CD14-positive monocyte (primary cell): Measurements from ENCODE around the gene ACSS1. TPM values are rescaled to one million over a fixed set of nuclear protein-coding genes. Genes with fewer than 3 reads are reported as not detected.

Experiments used
- DNase-seq, 3 donors: peaks; one replicate each; pipeline ENCODE4 v3.0.0-alpha.2; 2011 to 2022
- H2AFZ ChIP-seq: 2 replicates; pipeline ENCODE4 v1.6.0; 2012; ENCODE audit warnings: mild to moderate bottlenecking, low read depth, low read length, inconsistent platforms; ENCODE audit not compliant: insufficient read depth, poor library complexity, severe bottlenecking
- H3K27ac ChIP-seq, 2 donors: 1 replicate in 1 of 2; 2 replicates in 1 of 2; pipeline ENCODE4 v1.5.1; 2012 to 2013; ENCODE audit warnings: low read length in 2 of 2, control low read depth in 1 of 2, inconsistent platforms in 1 of 2, low read depth in 1 of 2, mild to moderate bottlenecking in 1 of 2
- H3K27me3 ChIP-seq, 2 donors: one replicate each; pipeline versions ENCODE4 v1.6.0 to v1.6.1; 2011 to 2013; ENCODE audit warnings: low read length in 2 of 2; ENCODE audit not compliant: control insufficient read depth in 2 of 2, insufficient read depth in 2 of 2
- H3K36me3 ChIP-seq, 2 donors: replicated peaks in 1 of 2; 1 replicate in 1 of 2; 2 replicates in 1 of 2; pipeline versions ENCODE4 v1.5.1 to v1.6.1; 2012 to 2013; ENCODE audit warnings: low read length in 2 of 2, control low read depth in 1 of 2, inconsistent platforms in 1 of 2, mild to moderate bottlenecking in 1 of 2; ENCODE audit not compliant: insufficient read depth in 2 of 2, control insufficient read depth in 1 of 2
- H3K4me1 ChIP-seq, 2 donors: 1 replicate in 1 of 2; 2 replicates in 1 of 2; pipeline versions ENCODE4 v1.5.1 to v1.6.1; 2012 to 2013; ENCODE audit warnings: low read length in 2 of 2, control low read depth in 1 of 2, inconsistent platforms in 1 of 2, mild to moderate bottlenecking in 1 of 2, moderate library complexity in 1 of 2; ENCODE audit not compliant: insufficient read depth in 2 of 2, control insufficient read depth in 1 of 2
- H3K4me2 ChIP-seq: replicated peaks from 2 replicates; pipeline ENCODE3; 2012; ENCODE audit warnings: low read length, moderate library complexity, mild to moderate bottlenecking; ENCODE audit not compliant: poor library complexity, severe bottlenecking; ENCODE audit errors: extremely low read depth
- H3K4me3 ChIP-seq, 3 experiments: fragments of 200-600 bp in 1 of 3; sonication (generic) in 1 of 3; replicated peaks in 1 of 3; 1 replicate in 2 of 3; 2 replicates in 1 of 3; pipeline ENCODE4 v1.5.1; 2011 to 2013; ENCODE audit warnings: low read length in 3 of 3, mild to moderate bottlenecking in 3 of 3, control low read depth in 2 of 3, low read depth in 2 of 3, inconsistent platforms in 1 of 3, moderate library complexity in 1 of 3
- H3K79me2 ChIP-seq: 2 replicates; pipeline ENCODE4 v1.6.0; 2012; ENCODE audit warnings: mild to moderate bottlenecking, control low read depth, inconsistent platforms, low read length, moderate library complexity; ENCODE audit not compliant: insufficient read depth
- H3K9ac ChIP-seq: 2 replicates; pipeline ENCODE4 v1.6.0; 2017; ENCODE audit warnings: low read length, mild to moderate bottlenecking; ENCODE audit not compliant: insufficient read depth, poor library complexity, severe bottlenecking
- H3K9me3 ChIP-seq, 2 donors: replicated peaks in 1 of 2; 1 replicate in 1 of 2; 2 replicates in 1 of 2; pipeline versions ENCODE4 v1.5.1 to v1.6.1; 2012 to 2013; ENCODE audit warnings: low read length in 2 of 2, control low read depth in 1 of 2; ENCODE audit not compliant: control insufficient read depth in 1 of 2, insufficient read depth in 1 of 2
- H4K20me1 ChIP-seq: 2 replicates; pipeline ENCODE4 v1.6.0; 2012; ENCODE audit warnings: mild to moderate bottlenecking, low read length, control low read depth, moderate library complexity; ENCODE audit not compliant: insufficient read depth
- H3K27ac Mint-ChIP-seq, 7 donors: one replicate each; pipeline ENCODE4 v1.8.0; 2020; ENCODE audit warnings: mild to moderate bottlenecking in 7 of 7, mixed read lengths in 7 of 7, moderate library complexity in 6 of 7, inconsistent platforms in 2 of 7
- H3K27me3 Mint-ChIP-seq, 3 donors: one replicate each; pipeline ENCODE4 v1.8.0; 2021 to 2022; ENCODE audit warnings: low read depth in 3 of 3, mild to moderate bottlenecking in 3 of 3, mixed read lengths in 3 of 3, moderate library complexity in 3 of 3, inconsistent platforms in 1 of 3
- H3K36me3 Mint-ChIP-seq, 2 donors: one replicate each; pipeline ENCODE4 v1.8.0; 2020; ENCODE audit warnings: mixed read lengths in 2 of 2, inconsistent platforms in 1 of 2, mild to moderate bottlenecking in 1 of 2
- H3K4me1 Mint-ChIP-seq: one replicate; pipeline ENCODE4 v1.8.0; 2020; ENCODE audit warnings: mild to moderate bottlenecking, mixed read lengths
- H3K4me3 Mint-ChIP-seq, 2 donors: one replicate each; pipeline ENCODE4 v1.8.0; 2020; ENCODE audit warnings: mild to moderate bottlenecking in 2 of 2, mixed read lengths in 2 of 2, moderate library complexity in 1 of 2
- H3K9me3 Mint-ChIP-seq, 7 donors: one replicate each; pipeline ENCODE4 v1.8.0; 2020 to 2022; ENCODE audit warnings: mixed read lengths in 7 of 7, mild to moderate bottlenecking in 6 of 7, moderate library complexity in 6 of 7, inconsistent platforms in 2 of 7
- WGBS: methylation state at CpG from one replicate; pipeline ENCODE4 v1.1.5; 2013; ENCODE audit warnings: missing lambda C conversion rate; ENCODE audit not compliant: insufficient coverage; 5-methylcytosine and 5-hydroxymethylcytosine counted together
- intact Hi-C, 2 donors: fragments of 100-400 bp; cut with micrococcal nuclease; formaldehyde crosslinking; loops; one replicate each; pipeline versions ENCODE4 v1.15.0 to v1.15.1; 2023
- polyA plus RNA-seq, 3 donors: library from polyadenylated mRNA; depleted of rRNA in 1 of 3; unstranded in 2 of 3; stranded (reverse) in 1 of 3; fragments of 300-500 nt in 2 of 3; fragments of >200 nt in 1 of 3; fragmentation: Illumina TruSeq in 2 of 3; gene quantifications; 1 replicate in 2 of 3; 2 replicates in 1 of 3; pipeline ENCODE4 v1.2.3, GENCODE V29; 2012 to 2021
- TF ChIP-seq, protein P1 (sequence below): fragments of 200-600 bp; IDR thresholded peaks from one replicate; pipeline ENCODE4 v1.8.0; 2022; ENCODE audit warnings: antibody characterized with exemption, mild to moderate bottlenecking

Gene ACSS1
- polyA plus RNA-seq, 3 donors: 26.6 to 32.0 (median 27.6) TPM

DNA sequence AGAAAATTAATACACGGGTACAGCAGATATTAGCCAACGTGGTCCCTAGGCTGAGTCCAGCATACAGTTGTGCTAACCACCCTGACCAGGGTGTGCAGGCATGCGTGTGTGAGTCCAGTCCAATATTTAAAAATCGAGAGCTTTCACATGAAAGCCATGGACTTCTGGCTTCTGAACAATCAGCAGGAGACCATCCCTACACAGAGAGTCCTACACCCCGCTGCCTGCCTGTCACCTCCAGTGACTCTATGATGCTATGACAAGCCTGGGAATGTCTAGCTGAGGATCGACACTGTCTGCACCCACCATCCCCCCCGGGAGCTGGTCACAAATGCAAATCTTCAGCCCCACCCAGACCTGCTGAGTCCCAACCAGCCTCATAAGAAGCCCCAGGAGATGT is 7.9 kb downstream of the ACSS1 start:
- TF ChIP-seq, protein P1, sequence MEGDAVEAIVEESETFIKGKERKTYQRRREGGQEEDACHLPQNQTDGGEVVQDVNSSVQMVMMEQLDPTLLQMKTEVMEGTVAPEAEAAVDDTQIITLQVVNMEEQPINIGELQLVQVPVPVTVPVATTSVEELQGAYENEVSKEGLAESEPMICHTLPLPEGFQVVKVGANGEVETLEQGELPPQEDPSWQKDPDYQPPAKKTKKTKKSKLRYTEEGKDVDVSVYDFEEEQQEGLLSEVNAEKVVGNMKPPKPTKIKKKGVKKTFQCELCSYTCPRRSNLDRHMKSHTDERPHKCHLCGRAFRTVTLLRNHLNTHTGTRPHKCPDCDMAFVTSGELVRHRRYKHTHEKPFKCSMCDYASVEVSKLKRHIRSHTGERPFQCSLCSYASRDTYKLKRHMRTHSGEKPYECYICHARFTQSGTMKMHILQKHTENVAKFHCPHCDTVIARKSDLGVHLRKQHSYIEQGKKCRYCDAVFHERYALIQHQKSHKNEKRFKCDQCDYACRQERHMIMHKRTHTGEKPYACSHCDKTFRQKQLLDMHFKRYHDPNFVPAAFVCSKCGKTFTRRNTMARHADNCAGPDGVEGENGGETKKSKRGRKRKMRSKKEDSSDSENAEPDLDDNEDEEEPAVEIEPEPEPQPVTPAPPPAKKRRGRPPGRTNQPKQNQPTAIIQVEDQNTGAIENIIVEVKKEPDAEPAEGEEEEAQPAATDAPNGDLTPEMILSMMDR: no peak
- Histone ChIP-seq H3K36me3 (peaks cover 24 to 33% of the 10 kb centered on the region in 2 donors), H3K4me2 (no peak overlapping the region), H4K20me1 (peaks cover 40% of the 10 kb centered on the region), H3K27ac (no peak overlapping the region), H3K4me1 (peaks cover 17 to 18% of the 10 kb centered on the region in 2 donors), H3K9ac (no peak overlapping the region), H3K79me2 (peaks cover 38% of the 10 kb centered on the region), H3K4me3 (no peak overlapping the region), H3K27me3 (no peaks in the 10 kb centered on the region), H3K9me3 (no peaks in the 10 kb centered on the region), H2AFZ (no peak overlapping the region)
- Mint-ChIP-seq H3K4me3 (no peak overlapping the region), H3K27ac (no peak overlapping the region), H3K27me3 (no peaks in the 10 kb centered on the region), H3K9me3 (no peaks in the 10 kb centered on the region), H3K4me1 (peaks cover 30% of the 10 kb centered on the region), H3K36me3 (peaks cover 27 to 31% of the 10 kb centered on the region in 2 donors)
- no peak for DNase-seq
- intact Hi-C loops: loop anchor here in 1 of 2 donors (10.0 kb wide), 1 partner anchor 345 kb away; the partner anchor contains the start of gene ABHD12
- 88% methylated on average over 7 of the region's 7 CpGs for WGBS

GRCh38 chr20:25049261-25050060 is 8.5 kb downstream of the ACSS1 start:
- DNase-seq: no peak
- 96% methylated on average over 13 of the region's 16 CpGs for WGBS
- Mint-ChIP-seq H3K9me3 (no peaks in the 10 kb centered on the region), H3K4me1 (peaks cover 24% of the 10 kb centered on the region), H3K27me3 (no peaks in the 10 kb centered on the region), H3K27ac (peak overlapping the region in 3 of 7 donors; percentile 31 to 83 (median 66)), H3K36me3 (peaks cover 27 to 28% of the 10 kb centered on the region in 2 donors), H3K4me3 (no peak overlapping the region)
- peaks cover 32% of the 10 kb centered on the region for H3K79me2 ChIP-seq
- H3K36me3 ChIP-seq: peaks cover 24 to 33% of the 10 kb centered on the region in 2 donors
- H3K4me1 ChIP-seq: peaks cover 16% of the 10 kb centered on the region in 2 donors
- no peak overlapping the region for H3K4me3 ChIP-seq
- no peak overlapping the region for H3K4me2 ChIP-seq
- intact Hi-C loops: loop anchor here in 1 of 2 donors (10.0 kb wide), 1 partner anchor 345 kb away; the partner anchor contains the start of gene ABHD12
- TF ChIP-seq, protein P1: no peak
- no peak overlapping the region for H3K9ac ChIP-seq
- H2AFZ ChIP-seq: no peak overlapping the region
- no peaks in the 10 kb centered on the region for H3K27me3 ChIP-seq
- H3K27ac ChIP-seq: no peak overlapping the region
- H3K9me3 ChIP-seq: no peaks in the 10 kb centered on the region
- H4K20me1 ChIP-seq: peaks cover 38% of the 10 kb centered on the region
